Stimulated activated CD8-positive, alpha-beta memory T cell treated with anti-CD3 and anti-CD28 coated beads, Interleukin-15, amount 100 ng/mL, for 48 hours (primary cell): Measurements from ENCODE around the gene CD58.
"Not testable (repeated sequence)": the region's sequence is repeated elsewhere in the genome, so short reads cannot be mapped to it uniquely, and the experiment has no call there.

Experiments used
- DNase-seq, 2 donors: peaks; one replicate each; pipeline ENCODE4 v3.0.0-alpha.2; 2020; ENCODE audit warnings: low read depth in 2 of 2

CD58 gene

DNA sequence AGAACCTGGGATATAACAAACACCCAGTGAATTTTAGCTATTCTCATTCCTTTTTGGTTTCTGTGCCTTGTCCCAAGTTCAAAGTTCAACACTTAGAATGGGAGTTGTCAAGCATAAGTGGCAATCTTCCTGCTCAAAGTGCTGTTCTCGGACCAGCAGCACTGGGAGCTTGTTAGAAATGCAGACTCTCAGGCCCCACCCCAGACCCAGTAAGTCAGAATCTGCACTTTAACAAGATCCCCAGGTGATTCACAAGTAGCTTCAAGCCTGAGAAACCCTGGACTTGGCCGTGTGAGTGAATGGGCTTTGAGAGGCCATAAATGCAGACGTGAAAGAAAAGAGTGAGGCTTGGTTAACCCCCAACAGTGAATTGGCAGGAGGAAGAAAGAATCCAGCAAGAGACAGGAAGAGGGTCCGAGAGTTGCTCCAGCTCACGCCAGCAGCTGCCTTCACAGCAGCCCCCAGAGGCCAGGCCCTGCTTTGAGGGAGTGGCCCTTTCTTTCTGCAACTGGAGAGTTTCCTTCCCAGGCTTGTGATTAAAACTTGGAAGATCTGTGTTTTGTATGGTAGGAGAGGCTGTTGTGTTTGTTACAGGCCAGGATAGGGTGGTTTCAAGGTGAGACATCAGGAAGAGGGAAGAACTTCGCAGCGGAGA, 21.3 kb upstream of the CD58 start:
- DNase-seq: not testable (repeated sequence)

DNA sequence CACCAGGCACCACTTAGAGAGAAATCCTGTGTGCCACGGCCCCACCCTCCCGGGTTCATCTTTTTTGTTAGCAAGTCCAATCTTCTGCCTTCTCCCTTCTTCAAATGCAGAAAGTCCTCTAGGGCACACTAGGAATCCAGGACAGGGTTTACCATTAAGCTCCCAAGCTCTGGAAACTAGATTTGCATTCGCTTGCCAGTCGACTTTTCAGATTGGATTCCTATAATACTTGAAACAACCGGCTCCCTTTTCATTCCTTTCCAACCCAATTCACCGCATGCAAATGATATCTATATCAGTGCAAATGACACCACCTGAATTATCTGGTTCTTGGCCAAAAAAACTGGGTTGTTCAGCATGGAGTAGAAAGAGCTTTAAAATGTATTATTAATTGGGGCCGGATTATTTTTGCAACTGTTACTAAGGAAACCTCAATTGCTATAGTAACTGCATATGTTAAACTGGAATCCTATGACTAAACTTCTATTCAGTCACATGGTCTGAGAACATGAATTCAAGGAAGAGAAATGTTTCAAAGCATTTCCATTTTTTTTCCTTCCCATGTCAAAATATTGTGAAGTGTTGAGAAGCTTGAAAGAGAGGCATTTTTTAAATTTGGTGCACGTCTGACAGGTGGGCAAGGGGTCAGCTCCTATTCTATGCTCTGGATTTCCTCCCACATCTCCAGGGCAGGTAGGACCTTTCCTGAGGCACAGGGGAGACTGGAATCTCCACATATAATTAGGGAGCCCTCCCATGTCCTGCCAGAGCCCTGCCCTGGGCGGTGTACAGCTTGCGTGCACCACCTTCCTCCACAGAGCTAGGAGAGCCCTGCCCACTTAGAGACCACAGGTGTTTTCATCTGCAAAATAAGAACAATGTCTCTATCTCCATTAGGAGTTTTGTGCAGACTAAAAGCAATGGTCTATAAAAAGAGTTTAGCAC, 20.5 kb upstream of the CD58 start:
- DNase-seq: not testable (repeated sequence)

GRCh38 chr1:116590359-116591005, 19.7 kb upstream of the CD58 start:
- DNase-seq: not testable (repeated sequence)

- DNase-seq: not testable (repeated sequence)
Observed at GRCh38 chr1:116589101-116589735, 18.4 kb upstream of the CD58 start.

DNA sequence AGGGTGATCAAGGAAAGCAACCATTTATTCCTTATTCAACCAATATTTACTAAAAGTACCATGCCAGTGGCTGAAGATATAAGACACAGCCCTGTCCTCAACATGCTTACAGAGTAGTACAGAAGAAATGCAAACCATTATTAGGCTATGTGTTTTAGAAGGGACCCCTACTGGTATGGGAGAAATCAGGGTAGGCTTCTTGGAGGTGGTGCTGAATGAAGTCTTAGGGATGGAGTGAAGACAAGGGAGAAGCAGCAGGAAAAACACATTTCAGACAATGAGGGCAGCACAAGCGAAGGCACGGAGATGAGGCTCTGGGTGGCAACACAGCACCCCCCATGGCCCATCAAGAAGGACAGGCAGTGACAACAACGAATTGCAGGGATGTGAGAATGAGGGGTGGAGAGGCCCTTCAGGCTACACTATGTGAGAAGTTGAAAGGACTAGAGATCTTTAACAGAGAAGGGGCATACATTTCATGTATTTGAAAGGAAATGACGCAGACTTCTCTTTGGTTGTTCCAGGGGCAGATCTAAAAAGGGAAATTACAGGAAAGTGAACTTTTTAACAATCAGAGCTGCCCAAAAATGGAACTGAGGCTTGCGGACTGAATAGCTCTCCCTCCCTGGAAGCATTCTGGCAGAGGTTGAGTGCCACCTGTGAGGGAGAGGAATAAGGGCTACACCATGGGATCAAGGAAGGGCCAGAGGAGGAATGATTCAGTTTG, 16.8 kb upstream of the CD58 start:
- DNase-seq: no peak

DNA sequence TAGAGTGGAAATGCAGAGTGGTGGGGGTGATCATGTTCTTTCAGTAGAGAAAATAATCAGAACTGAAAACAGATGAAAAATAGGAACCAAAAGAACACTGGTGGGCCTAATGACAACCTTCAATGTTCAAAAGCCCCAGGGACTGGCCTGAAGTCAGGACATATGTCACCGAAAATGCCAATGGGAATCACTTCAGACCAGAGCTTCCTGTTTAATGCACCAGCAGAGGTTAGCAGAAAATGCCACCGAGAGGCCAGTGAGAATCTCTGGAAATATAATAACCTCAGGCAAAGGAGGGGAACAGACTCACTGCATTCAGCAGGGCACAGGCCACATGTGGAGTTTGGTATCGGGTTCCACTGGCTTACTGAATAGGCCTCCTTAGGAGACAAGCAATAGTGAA, 15.9 kb upstream of the CD58 start:
- DNase-seq: no peak

- DNase-seq: no peak
Observed at GRCh38 chr1:116585886-116586285, 15.1 kb upstream of the CD58 start.

DNA sequence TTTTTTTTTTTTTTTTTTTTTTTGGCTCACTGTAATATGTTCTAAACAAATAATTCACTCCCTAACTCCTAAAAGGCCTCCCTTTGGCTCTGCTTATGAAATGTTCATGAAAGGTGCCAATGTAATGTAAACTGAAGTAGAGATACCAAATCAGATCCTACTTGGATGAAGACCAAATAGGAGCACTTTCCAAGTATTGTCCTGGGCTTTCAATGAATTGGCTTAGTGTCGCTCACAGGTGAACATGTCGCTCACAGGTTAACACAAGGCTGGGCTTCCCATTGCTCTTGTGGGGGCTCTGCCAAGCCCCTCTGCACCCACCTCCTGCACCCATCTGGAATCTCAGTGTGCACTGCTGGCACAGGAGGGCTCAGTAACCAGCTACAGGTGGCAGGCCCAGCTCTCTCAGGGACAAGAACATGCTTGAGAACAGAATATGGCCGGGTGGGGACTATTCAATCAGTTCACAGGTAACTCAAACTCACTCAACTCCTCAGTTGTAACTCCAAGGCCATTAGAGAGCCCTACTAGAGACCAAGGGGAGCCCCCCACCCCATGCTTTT, 10.6 kb upstream of the CD58 start:
- no peak for DNase-seq

GRCh38 chr1:116580446-116581322, 9.9 kb upstream of the CD58 start:
- no peak for DNase-seq

- DNase-seq: no peak
Observed at GRCh38 chr1:116579259-116579875, 8.5 kb upstream of the CD58 start.

DNA sequence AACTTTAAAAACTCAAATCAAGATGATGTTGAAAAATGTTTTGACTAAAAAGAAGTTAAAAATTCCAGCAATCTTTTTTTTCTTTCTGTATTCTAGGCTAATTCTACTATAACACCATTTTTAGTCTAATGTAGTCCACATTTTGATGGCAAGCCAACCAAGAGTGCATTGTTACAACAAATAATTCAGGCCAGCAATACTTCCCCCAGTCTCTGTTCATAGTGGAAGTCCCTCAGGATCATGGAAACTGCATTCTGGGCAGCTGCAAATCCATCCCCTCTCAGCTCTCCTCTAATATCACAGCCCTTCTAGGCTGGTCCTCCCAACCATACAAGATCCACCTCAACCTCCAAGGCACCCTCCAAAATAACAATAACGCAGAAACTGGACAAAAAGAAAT, 7.8 kb upstream of the CD58 start:
- no peak for DNase-seq

- DNase-seq: no peak
Observed at GRCh38 chr1:116577759-116578314, 7.0 kb upstream of the CD58 start.

GRCh38 chr1:116574581-116575291, 3.9 kb upstream of the CD58 start:
- peak; percentile 21 to 25 for DNase-seq

- no peak for DNase-seq
Observed at GRCh38 chr1:116573431-116574095, 2.7 kb upstream of the CD58 start.

DNA sequence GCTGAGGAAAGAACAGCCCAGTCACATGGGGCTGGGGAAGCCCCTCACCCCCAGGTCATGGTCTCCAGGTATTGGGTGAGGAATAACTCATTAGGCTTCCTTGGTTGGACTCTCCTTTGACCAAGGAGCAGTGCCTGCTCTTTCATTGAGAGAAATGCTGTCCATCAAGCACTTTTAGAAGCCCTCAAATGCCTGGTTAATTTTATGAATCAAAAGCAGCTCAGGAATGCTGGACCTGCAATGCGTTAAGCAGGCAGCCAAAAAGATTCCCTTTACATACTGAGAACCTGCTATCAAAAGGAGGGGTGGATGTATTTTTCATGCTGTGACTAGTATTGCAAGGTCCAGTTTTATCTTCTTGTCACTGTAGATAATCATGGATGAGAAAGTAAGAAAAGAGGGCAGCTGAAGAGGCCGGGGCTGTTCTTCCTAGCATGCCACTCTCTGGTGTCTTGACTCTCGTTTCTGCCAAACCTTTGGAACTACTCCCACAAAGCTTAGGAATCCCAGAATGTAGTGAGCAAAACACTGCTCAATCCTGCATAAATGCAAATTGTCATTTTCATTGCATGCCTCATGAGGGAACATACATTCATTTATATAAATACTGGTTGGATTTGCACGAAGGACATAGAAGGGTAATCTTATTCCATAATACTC, 2.1 kb upstream of the CD58 start:
- no peak for DNase-seq

- DNase-seq: no peak
Observed at GRCh38 chr1:116572099-116572498, 1.3 kb upstream of the CD58 start.

GRCh38 chr1:116571215-116571919, 541 bp upstream of the CD58 start:
- DNase-seq: no peak
